ENCODE data around the gene HMG20A. TPM values are rescaled to one million over a fixed set of nuclear protein-coding genes. Genes with fewer than 3 reads are reported as not detected.

The HMG20A gene
- polyA plus RNA-seq, 1 donor from 2014 or later, result 52.2 TPM

DNA sequence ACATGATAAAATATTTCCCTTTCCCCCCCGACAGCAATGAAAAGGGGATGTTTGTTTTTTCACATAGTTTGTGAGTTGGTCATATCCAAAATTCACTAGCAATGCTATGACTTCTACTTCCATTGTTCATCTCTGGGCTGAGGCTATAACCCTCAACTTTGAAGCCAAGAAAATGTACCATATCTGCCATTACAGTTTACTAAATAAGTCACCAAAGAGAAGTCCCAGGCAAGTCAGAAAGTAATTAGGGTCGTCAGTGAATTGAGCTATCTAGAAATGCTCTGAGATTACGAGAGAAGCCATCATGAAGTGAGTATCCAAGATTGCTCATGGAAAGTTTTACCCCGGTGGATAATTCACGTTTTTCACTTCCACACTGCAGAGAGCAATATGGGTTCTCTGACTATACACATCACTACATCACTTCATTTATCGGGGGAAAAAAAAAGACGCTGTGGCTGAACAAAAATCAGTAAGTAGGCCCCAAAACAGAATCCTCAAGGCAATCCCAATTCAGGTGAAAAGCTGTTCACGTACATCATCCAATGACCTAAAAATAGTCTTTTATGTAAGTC is 2.2 kb upstream of the HMG20A start:
- Histone ChIP-seq H4K20me1 (ENCODE audit: insufficient read depth) (no peaks in the 10 kb centered on the region), H3K9me2 (ENCODE audit: insufficient read depth, low read length) (no peaks in the 10 kb centered on the region), H3K4me2 (ENCODE audit: low read length) (peak overlapping the region; percentile 31), H3K27me3 (ENCODE audit: insufficient read depth, low read depth, low read length) (no peaks in the 10 kb centered on the region), H3K36me3 (ENCODE audit: insufficient read depth, low read length) (no peaks in the 10 kb centered on the region), H3F3A (ENCODE audit: insufficient read depth, low read length, poor library complexity, severe bottlenecking) (peaks cover 5% of the 10 kb centered on the region), H3K9me3 (ENCODE audit: low read length) (no peaks in the 10 kb centered on the region), H3K4me3 (ENCODE audit: low read length) (peak overlapping the region; percentile 88), H3K9ac (ENCODE audit: low read length) (no peak overlapping the region), H2AFZ (ENCODE audit: low read depth, low read length) (no peak overlapping the region), H3K79me2 (replicated peaks; ENCODE audit: insufficient read depth, low read length) (peaks cover 42% of the 10 kb centered on the region), H3K27ac (ENCODE audit: low read length) (no peak overlapping the region)
- TF ChIP-seq, protein P1, sequence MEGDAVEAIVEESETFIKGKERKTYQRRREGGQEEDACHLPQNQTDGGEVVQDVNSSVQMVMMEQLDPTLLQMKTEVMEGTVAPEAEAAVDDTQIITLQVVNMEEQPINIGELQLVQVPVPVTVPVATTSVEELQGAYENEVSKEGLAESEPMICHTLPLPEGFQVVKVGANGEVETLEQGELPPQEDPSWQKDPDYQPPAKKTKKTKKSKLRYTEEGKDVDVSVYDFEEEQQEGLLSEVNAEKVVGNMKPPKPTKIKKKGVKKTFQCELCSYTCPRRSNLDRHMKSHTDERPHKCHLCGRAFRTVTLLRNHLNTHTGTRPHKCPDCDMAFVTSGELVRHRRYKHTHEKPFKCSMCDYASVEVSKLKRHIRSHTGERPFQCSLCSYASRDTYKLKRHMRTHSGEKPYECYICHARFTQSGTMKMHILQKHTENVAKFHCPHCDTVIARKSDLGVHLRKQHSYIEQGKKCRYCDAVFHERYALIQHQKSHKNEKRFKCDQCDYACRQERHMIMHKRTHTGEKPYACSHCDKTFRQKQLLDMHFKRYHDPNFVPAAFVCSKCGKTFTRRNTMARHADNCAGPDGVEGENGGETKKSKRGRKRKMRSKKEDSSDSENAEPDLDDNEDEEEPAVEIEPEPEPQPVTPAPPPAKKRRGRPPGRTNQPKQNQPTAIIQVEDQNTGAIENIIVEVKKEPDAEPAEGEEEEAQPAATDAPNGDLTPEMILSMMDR (IDR thresholded peaks at IDR 0.05; ENCODE audit: poor library complexity, severe bottlenecking), result no peak
- TF ChIP-seq EP300 (conservative IDR thresholded peaks at IDR 0.05; ENCODE audit: poor library complexity, severe bottlenecking) (no peak), TAF1 (IDR thresholded peaks at IDR 0.05; ENCODE audit: low read depth) (no peak), RAD21 (conservative IDR thresholded peaks at IDR 0.05) (no peak), SMC3 (conservative IDR thresholded peaks at IDR 0.05; ENCODE audit: poor library complexity) (no peak), POLR2AphosphoS5 (IDR thresholded peaks at IDR 0.05) (no peak), MXI1 (conservative IDR thresholded peaks at IDR 0.05; ENCODE audit: poor library complexity, severe bottlenecking) (no peak), EZH2 (IDR thresholded peaks at IDR 0.05; ENCODE audit: borderline replicate concordance, insufficient read depth, low read length, poor library complexity, severe bottlenecking) (no peak)
- TF ChIP-seq, protein P2, sequence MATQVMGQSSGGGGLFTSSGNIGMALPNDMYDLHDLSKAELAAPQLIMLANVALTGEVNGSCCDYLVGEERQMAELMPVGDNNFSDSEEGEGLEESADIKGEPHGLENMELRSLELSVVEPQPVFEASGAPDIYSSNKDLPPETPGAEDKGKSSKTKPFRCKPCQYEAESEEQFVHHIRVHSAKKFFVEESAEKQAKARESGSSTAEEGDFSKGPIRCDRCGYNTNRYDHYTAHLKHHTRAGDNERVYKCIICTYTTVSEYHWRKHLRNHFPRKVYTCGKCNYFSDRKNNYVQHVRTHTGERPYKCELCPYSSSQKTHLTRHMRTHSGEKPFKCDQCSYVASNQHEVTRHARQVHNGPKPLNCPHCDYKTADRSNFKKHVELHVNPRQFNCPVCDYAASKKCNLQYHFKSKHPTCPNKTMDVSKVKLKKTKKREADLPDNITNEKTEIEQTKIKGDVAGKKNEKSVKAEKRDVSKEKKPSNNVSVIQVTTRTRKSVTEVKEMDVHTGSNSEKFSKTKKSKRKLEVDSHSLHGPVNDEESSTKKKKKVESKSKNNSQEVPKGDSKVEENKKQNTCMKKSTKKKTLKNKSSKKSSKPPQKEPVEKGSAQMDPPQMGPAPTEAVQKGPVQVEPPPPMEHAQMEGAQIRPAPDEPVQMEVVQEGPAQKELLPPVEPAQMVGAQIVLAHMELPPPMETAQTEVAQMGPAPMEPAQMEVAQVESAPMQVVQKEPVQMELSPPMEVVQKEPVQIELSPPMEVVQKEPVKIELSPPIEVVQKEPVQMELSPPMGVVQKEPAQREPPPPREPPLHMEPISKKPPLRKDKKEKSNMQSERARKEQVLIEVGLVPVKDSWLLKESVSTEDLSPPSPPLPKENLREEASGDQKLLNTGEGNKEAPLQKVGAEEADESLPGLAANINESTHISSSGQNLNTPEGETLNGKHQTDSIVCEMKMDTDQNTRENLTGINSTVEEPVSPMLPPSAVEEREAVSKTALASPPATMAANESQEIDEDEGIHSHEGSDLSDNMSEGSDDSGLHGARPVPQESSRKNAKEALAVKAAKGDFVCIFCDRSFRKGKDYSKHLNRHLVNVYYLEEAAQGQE (IDR thresholded peaks at IDR 0.05; ENCODE audit: borderline replicate concordance), result no peak

GRCh38 chr15:77418966-77419835 is 1.5 kb upstream of the HMG20A start:
- H4K20me1 ChIP-seq (ENCODE audit: insufficient read depth), result no peaks in the 10 kb centered on the region
- no peaks in the 10 kb centered on the region for H3K36me3 ChIP-seq (ENCODE audit: insufficient read depth, low read length)
- no peaks in the 10 kb centered on the region for H3K9me3 ChIP-seq (ENCODE audit: low read length)
- peak overlapping the region; percentile 64 for H3K9ac ChIP-seq (ENCODE audit: low read length)
- no peak overlapping the region for H3K27ac ChIP-seq (ENCODE audit: low read length)
- H3K4me2 ChIP-seq (ENCODE audit: low read length), result peak overlapping the region; percentile 31
- peaks cover 5% of the 10 kb centered on the region for H3F3A ChIP-seq (ENCODE audit: insufficient read depth, low read length, poor library complexity, severe bottlenecking)
- H3K4me3 ChIP-seq (ENCODE audit: low read length), result peak overlapping the region; percentile 88
- TF ChIP-seq RAD21 (conservative IDR thresholded peaks at IDR 0.05) (peak; percentile 13), SMC3 (conservative IDR thresholded peaks at IDR 0.05; ENCODE audit: poor library complexity) (peak; percentile 33), EZH2 (IDR thresholded peaks at IDR 0.05; ENCODE audit: borderline replicate concordance, insufficient read depth, low read length, poor library complexity, severe bottlenecking) (no peak)
- TF ChIP-seq, protein P1 (IDR thresholded peaks at IDR 0.05; ENCODE audit: poor library complexity, severe bottlenecking), result peak; percentile 29
- H3K9me2 ChIP-seq (ENCODE audit: insufficient read depth, low read length), result no peaks in the 10 kb centered on the region
- H3K27me3 ChIP-seq (ENCODE audit: insufficient read depth, low read depth, low read length), result no peaks in the 10 kb centered on the region
- H2AFZ ChIP-seq (ENCODE audit: low read depth, low read length), result peak overlapping the region; percentile 3
- peaks cover 46% of the 10 kb centered on the region for H3K79me2 ChIP-seq (replicated peaks; ENCODE audit: insufficient read depth, low read length)
